SIG-M5 treated with dmso at 0.1 percent for 504 hours (cell line): ENCODE results near the gene ADAM11.

ENCODE experiments used
- DNase-seq: peaks from one replicate; lab custom pipeline; 2025; ENCODE audit not compliant: unreplicated experiment; lab: John Stamatoyannopoulos, UW

ADAM11 gene

DNA sequence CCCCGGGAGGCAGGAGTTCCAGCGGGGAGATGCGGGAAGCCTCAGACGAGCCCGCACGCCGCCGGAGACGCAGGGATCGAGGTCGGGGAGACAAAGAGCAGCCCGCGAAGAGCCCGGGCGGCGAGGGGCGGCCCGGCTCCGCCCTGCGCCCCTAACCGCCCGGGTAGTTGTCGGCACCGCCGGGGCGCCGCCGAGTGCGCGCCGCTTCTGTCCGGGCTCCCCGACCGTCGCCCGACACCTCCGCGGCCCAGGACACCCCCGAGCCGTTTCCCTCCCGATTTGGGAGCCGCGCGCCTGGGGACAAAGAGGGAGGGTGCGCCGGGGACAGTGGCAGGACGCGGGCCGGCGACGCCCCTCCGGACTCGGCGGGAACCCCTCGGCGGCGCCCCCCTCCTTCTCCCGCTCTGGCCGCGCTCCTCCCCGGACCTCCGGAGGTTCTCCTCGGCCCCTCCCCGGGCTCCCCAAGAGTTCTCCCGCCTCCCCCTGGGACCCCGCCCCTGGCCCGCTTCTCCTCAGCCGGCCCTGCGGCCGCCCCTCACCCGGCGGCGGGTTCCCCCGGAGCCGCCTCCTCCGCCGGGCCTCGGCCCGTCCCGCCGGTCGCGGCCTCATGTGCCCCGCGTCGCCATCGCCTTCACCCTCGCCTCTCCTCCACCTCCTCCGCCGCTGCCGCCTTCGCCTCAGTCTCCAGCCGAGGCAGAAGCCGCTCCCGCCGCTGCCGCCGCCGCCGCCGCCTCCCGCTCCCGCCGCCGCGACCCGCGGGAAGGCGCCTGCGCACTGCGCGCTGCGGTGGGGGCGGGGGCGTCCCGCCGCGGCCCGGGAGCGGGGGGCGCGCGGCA, 71.0 kb downstream of the ADAM11 start, which contains the start of gene GJC1:
Gene GJC1, minus strand, starts transcription at position 765 of the 836 bp plus-strand sequence. CDS start 24,470 bp downstream, outside the sequence.
- no peak for DNase-seq

DNA sequence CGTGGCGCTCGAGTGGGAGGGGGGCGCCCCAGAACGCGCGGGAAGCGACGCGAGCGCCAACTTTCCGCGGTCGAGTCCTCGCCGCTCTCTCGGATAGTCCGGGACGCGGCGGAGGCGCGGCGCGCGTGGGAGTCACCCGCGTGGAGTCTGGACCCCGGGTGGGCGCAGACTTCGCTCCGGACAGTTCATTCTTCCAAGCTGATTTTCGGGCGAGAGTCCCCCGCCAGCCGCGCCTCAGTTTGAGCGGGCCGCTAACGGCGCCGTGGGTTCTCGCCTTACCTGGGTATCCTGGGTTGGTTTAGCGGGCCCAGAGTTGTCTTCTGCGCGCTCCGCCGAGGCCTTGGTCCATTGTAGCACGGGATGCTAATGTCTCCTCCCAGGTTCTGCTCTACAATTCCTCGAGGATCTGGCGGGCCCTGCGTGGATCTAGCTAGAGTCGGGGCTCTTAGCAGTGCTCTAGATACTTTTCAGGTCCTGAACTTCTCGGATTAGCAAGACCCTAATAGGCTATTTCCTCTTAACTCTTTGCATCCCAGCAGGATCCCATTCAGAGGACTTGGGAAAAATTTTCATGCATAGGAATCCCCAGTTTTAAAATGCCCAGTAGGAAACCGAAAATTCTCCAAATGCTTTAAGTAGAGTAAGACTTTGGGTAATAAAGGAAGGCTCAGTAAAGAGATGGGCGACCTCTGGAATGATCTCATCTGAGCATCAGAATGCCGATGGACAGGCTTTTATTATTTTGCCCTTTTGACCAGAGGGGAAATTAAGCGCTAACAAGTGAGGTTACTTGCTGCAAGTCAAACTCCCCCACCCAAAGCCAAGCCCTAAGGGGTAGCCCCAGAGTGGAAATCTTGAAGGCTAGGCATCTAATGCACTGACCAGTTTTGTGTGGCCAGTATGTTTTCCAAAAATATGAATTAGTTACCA, 71.8 kb downstream of the ADAM11 start:
- DNase-seq = no peak

DNA sequence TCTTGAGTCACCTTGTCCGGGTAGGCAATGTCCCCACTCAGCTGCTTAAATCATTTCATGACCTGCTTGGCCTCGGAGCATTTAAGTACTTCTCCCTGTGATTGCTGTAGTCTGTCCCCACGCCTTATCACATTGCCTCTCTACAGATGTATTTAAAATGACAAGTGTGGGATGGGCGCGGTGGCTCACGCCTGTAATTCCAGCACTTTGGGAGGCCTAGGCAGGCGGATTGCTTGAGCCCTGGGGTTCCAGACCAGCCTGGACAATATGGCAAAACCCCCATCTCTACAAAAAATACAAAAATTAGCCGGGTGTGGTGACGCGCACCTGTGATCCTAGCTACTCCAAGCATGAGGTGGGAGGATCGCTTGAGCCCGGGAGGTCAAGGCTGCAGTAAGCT, 72.6 kb downstream of the ADAM11 start:
- DNase-seq = no peak
